Fibroblast of peridontal ligament (primary cell): ENCODE results near the gene UGT1A10.
"Not testable (repeated sequence)": the region's sequence is repeated elsewhere in the genome, so short reads cannot be mapped to it uniquely, and the experiment has no call there.

Experiments
- DNase-seq: peaks from one replicate; pipeline ENCODE4 v3.0.0-alpha.2; 2010; ENCODE audit errors: extremely low read depth

The UGT1A10 gene

GRCh38 chr2:233655943-233656342 is 19.7 kb downstream of the UGT1A10 start:
- not testable (repeated sequence) for DNase-seq

GRCh38 chr2:233656443-233656842 is 20.2 kb downstream of the UGT1A10 start:
- DNase-seq = no peak

GRCh38 chr2:233658610-233659009 is 22.4 kb downstream of the UGT1A10 start:
- no peak for DNase-seq

GRCh38 chr2:233663911-233664310 is 27.7 kb downstream of the UGT1A10 start:
- DNase-seq = peak; percentile 1

- DNase-seq = no peak
Observed at GRCh38 chr2:233668605-233669260, 32.5 kb downstream of the UGT1A10 start.

GRCh38 chr2:233671290-233672161 is 35.3 kb downstream of the UGT1A10 start, which contains the start of gene UGT1A9:
Gene UGT1A9 (plus strand): TSS chr2:233671898. CDS start chr2:233671935, 37 bp downstream.
- no peak for DNase-seq

GRCh38 chr2:233672886-233673285 is 36.6 kb downstream of the UGT1A10 start:
- no peak for DNase-seq

GRCh38 chr2:233673896-233674295 is 37.6 kb downstream of the UGT1A10 start:
- DNase-seq = no peak

GRCh38 chr2:233674314-233674713 is 38.1 kb downstream of the UGT1A10 start:
- no peak for DNase-seq

GRCh38 chr2:233674995-233675394 is 38.7 kb downstream of the UGT1A10 start:
- DNase-seq = no peak

GRCh38 chr2:233676046-233676445 is 39.8 kb downstream of the UGT1A10 start:
- DNase-seq = no peak

- DNase-seq = no peak
Observed at GRCh38 chr2:233679196-233679595, 42.9 kb downstream of the UGT1A10 start.

- no peak for DNase-seq
Observed at GRCh38 chr2:233680361-233681045, 44.3 kb downstream of the UGT1A10 start.

GRCh38 chr2:233681521-233682099 is 45.4 kb downstream of the UGT1A10 start, which contains the start of gene UGT1A7:
Gene UGT1A7 (plus strand): TSS chr2:233681901. CDS start chr2:233681938, 37 bp downstream.
- DNase-seq = no peak

- no peak for DNase-seq
Observed at GRCh38 chr2:233684640-233685039, 48.4 kb downstream of the UGT1A10 start.

- no peak for DNase-seq
Observed at GRCh38 chr2:233686928-233687327, 50.7 kb downstream of the UGT1A10 start.

- no peak for DNase-seq
Observed at GRCh38 chr2:233688341-233688740, 52.1 kb downstream of the UGT1A10 start.

- no peak for DNase-seq
Observed at GRCh38 chr2:233689031-233689430, 52.8 kb downstream of the UGT1A10 start.

GRCh38 chr2:233689501-233689900 is 53.3 kb downstream of the UGT1A10 start:
- no peak for DNase-seq

- no peak for DNase-seq
Observed at GRCh38 chr2:233690444-233690843, 54.2 kb downstream of the UGT1A10 start.

- no peak for DNase-seq
Observed at GRCh38 chr2:233691443-233692433, 55.5 kb downstream of the UGT1A10 start.
